ENCODE measurements around the gene UBE2V1. TPM values are rescaled to one million over a fixed set of nuclear protein-coding genes. Genes with fewer than 3 reads are reported as not detected.

The UBE2V1 gene
- total and polyA plus RNA-seq, 2 donors (not counting 3 experiments of a cell fraction or from before 2014, with no cell fraction given) = 145 to 156 TPM

- Histone ChIP-seq H3K9ac (replicated peaks; ENCODE audit: extremely low read depth, insufficient read depth, low read length) (no peak overlapping the region), H3K9me1 (replicated peaks; ENCODE audit: control insufficient read depth, extremely low read depth, insufficient read depth, low read length) (no peaks in the 10 kb centered on the region), H3K4me3 (replicated peaks in 1 of 3; ENCODE audit: insufficient read depth in 1 of 3, low read depth in 1 of 3, low read length in 3 of 3) (no peak overlapping the region), H4K20me1 (replicated peaks; ENCODE audit: control insufficient read depth, extremely low read depth, insufficient read depth, low read length) (no peaks in the 10 kb centered on the region), H2AFZ (ENCODE audit: low read depth, low read length) (no peak overlapping the region), H3K27ac (ENCODE audit: insufficient read depth, low read depth, low read length) (no peak overlapping the region), H3K79me2 (ENCODE audit: control insufficient read depth, insufficient read depth, low read length) (peaks cover 51% of the 10 kb centered on the region), H3K4me1 (ENCODE audit: control insufficient read depth, extremely low read depth, insufficient read depth, low read length) (peaks cover 19% of the 10 kb centered on the region), H3K36me3 (ENCODE audit: control insufficient read depth in 2 of 2, extremely low read depth in 1 of 2, insufficient read depth in 2 of 2, low read length in 2 of 2) (peaks cover 2 to 10% of the 10 kb centered on the region in 2 experiments), H3K4me2 (ENCODE audit: insufficient read depth, low read length) (no peak overlapping the region), H3K9me3 (replicated peaks; ENCODE audit: control insufficient read depth, insufficient read depth, low read length) (no peaks in the 10 kb centered on the region), H3K27me3 (ENCODE audit: control insufficient read depth in 2 of 2, insufficient read depth in 2 of 2, low read length in 2 of 2) (no peaks in the 10 kb centered on the region)
- dilution Hi-C loops (cut with MboI; ENCODE audit: extremely low pct_ligation_motif_present, low sequenced_read_pairs) (no loop called here), intact Hi-C loops (cut with micrococcal nuclease) (no loop called here)
- BruUV-seq (replicated peaks) = no TSS peak
- no peak for TF ChIP-seq FOS (IDR thresholded peaks at IDR 0.05; ENCODE audit: borderline replicate concordance, insufficient read depth, low read length)
- TF ChIP-seq CTCF (IDR thresholded peaks at IDR 0.05; ENCODE audit: extremely low read depth in 1 of 2, insufficient read depth in 1 of 2, low read depth in 1 of 2, low read length in 2 of 2) = no peak
- no peak for TF ChIP-seq POLR2AphosphoS5 (IDR thresholded peaks at IDR 0.05; ENCODE audit: insufficient read depth, low read depth, low read length)
- TF ChIP-seq POLR2A (IDR thresholded peaks at IDR 0.05; ENCODE audit: low read depth, low read length) = no peak
- no peak for TF ChIP-seq GATA2 (IDR thresholded peaks at IDR 0.05; ENCODE audit: insufficient read depth, insufficient read length, low read depth, low read length)
- TF ChIP-seq MYC (IDR thresholded peaks at IDR 0.05; ENCODE audit: low read depth, low read length) = no peak
- TF ChIP-seq JUN (IDR thresholded peaks at IDR 0.05; ENCODE audit: borderline replicate concordance, insufficient read depth, insufficient read length, low read depth) = no peak
- TF ChIP-seq EZH2 (IDR thresholded peaks at IDR 0.05; ENCODE audit: borderline replicate concordance, low read depth, low read length, severe bottlenecking) = no peak
- FAIRE-seq (no peak), DNase-seq (ENCODE audit: low read depth, low spot score) (no peak)
- ChIA-PET POLR2A (no interaction called here), CTCF (interaction anchor here (1.6 kb wide), 1 partner anchor 17 kb away, joined by 4 read pairs; no protein-coding TSS in a partner anchor)
These were observed 24.9 kb downstream of the UBE2V1 start for GRCh38 chr20:50088022-50088421.

All from endothelial cell of umbilical vein (primary cell).